HG02981 (cell line): Measurements from ENCODE around the gene POLE.

Experiments
- ATAC-seq: cut with Tn5 transposase; IDR thresholded peaks from one replicate; pipeline ENCODE4 v1.9.1; 2021; ENCODE audit warnings: mild to moderate bottlenecking, moderate library complexity; ENCODE audit not compliant: unreplicated experiment

The POLE gene

DNA sequence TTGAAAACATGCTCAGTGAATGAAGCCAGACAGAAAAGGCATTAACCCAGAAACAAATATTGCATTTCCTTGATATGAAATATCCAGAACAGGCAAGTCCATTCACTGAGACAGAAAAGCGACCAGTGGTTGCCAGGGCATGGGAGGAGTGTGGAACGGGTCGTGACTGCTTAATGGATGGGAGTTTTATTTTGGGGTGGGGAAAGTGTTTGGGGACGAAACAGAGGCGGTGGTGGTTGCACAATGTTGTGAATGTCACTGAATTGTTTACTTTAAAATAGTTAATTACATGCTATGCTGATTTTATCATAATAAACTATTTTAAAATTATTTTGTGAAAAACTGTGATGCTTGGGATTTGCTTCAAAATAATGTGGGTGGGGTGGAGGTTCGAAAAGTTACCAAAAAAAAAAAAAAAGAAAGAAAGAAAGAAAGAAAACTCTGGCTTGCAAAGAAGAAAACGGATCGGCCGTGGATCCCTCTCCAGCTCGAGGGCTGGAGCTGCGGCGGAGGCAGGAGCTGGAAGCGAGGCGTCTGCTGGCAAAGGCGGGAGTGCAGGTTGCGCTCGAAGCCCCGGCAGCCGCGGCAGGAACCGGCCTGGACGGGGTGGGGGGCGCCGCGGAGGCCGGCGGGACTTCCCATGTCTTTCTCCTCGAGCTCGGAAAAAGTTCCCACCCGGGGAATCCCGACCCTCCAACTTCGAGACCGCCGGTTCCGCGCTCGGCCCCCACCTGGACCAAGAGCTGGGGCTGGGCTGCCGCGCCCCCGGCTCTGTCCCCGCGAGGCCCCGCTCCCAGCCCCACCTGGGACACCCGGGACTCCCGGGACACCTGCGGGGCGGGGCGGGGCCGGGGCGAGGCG lies 69.1 kb downstream of the POLE start:
- no peak for ATAC-seq

GRCh38 chr12:132617135-132617701 lies 69.9 kb downstream of the POLE start:
- ATAC-seq: no peak

DNA sequence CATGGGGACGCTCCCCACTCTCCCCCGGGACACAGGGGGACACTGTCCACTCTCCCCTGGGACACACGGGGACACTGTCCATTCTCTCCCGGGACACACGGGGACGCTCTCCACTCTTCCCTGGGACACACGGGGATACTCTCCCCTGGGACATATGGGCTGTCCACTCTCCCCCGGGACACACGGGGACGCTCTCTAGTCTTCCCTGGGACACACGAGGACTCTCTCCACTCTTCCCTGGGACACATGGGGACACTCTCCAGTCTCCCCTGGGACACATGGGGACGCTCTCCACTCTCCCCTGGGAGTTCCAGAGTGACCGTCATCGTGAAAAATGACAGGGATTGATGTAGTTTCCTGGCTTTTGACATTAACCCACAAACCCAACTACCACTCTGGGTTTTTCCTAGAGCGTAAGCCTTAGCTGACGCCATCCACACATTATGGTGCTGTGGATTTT lies 71.5 kb downstream of the POLE start:
- no peak for ATAC-seq

- ATAC-seq: no peak
These were observed 72.1 kb downstream of the POLE start for GRCh38 chr12:132614861-132615578.

DNA sequence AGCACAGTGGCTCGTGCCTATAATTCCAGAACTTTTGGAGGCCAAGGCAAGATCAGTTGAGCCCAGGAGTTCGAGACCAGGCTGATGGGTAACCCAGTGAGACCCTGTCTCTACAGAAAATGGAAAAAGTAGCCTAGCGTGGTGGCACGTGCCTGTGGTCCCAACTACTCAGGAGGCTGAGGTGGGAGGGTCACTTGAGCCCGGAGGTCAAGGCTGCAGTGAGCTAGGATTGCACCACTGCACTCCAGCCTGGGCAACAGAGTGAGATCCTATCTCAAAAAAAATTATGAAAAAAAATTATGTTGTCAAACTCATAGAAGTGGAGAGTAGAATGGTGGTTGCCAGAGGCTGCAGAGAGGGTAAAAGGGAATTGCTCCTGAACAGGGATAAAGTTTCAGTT lies 73.1 kb downstream of the POLE start:
- no peak for ATAC-seq

DNA sequence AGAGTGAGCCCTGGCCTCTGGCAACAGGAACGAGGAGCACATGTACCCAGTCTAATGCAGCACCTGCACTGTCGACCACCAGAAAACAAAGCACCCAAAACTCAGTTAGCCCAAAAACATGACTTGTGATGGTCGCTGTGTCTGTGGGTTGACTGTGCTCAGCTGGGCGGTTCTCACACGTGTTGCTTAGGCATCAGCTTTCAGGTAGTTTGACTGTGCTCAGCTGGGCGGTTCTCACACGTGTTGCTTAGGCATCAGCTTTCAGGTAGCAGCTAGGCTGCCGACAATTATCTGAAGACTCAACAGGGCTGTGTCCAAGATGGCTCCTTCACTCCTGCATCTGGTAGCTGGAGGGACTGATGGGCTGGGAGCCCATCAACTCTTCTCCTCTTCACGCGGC lies 75.5 kb downstream of the POLE start:
- ATAC-seq: no peak

- no peak for ATAC-seq
These were observed 76.1 kb downstream of the POLE start for GRCh38 chr12:132610866-132611602.

GRCh38 chr12:132610051-132610759 lies 76.9 kb downstream of the POLE start, which contains the start of gene LRCOL1:
Gene LRCOL1 (minus strand): TSS chr12:132610582. CDS start chr12:132606251, 4,331 bp downstream.
- ATAC-seq: no peak

DNA sequence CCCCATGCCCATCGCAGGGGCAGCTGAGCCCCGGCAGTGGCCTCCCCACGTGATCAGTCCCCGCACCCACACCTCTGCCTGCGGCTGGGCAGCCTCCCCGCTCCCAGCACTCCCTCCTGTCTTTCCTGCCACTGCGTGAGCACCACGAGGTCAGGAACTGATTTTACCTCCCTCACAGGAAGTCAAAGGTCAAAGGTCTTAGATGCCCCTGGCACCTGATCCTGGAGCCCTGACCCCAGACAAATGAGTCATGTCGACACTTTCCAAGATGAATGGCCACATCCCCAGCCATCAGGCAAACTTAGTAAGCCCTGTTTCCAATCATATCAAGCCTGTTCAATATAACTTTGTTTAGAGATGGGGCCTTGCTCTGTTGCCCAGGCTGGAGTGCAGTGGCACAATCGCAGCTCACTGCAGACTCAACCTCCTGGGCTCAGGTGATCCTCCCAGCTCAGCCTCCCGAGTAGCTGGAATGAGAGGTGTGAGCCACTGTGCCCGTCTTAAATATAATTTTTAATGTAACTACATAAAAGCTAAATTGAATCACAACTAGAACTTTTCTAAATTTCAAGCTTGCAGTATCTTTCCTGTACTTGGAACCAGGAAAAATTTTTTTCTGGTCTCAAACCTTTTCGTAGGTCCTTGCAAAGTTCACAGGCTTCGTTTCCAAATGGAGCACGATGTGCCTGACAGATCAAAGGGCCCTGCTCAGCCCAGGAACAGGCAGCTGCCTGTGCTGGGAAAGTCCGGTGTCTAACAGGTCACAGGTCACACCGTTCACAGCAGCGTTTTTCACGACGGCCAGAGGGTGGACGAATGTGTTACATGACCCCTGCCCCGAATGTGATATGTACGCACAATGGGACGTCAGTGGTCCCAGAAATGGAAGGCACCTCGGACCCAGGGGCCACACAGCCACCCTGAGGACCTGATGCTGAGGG lies 78.6 kb downstream of the POLE start:
- no peak for ATAC-seq

DNA sequence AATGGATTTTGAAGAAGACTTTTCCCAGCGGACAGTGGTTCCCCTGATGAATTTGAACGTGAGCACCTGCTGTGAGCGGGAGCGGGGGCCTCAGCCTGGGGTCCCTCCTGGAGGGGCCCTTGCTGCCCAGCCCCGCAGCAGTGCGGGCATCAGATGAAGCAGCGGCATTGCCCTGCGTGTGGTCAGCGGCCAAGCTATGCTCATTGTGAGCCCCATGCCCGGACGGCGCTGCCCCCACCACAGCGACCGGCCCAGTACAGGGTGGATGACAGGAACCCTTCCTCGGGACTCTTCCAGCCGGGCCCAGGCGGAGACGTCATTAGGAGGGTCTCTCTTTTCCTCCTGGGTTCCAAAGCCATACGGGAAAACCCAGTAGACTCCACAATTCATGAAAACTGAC lies 80.2 kb downstream of the POLE start:
- ATAC-seq: no peak

DNA sequence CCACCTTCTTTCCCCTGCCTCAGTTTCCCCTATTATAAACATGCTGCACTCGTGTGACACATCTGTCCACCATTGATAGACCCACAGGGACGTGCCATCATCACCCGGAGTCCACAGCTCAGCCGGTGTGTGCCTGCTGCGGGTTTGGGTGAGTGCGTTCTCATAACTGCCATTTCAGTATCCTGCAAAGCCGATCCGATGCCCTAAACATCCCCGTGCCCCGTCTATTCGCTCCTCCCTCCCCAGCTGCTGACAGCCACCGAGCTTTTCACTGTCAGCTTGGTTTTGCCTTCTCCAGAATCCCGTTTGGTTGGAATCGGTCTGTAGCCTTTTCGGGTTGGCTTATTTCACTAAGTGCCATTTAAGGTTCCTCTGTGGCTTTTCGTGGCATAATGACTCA lies 80.7 kb downstream of the POLE start:
- no peak for ATAC-seq

GRCh38 chr12:132605892-132606291 lies 81.2 kb downstream of the POLE start:
- ATAC-seq: no peak

GRCh38 chr12:132604668-132605441 lies 82.3 kb downstream of the POLE start:
- ATAC-seq: no peak

GRCh38 chr12:132604151-132604618 lies 83.0 kb downstream of the POLE start:
- no peak for ATAC-seq

DNA sequence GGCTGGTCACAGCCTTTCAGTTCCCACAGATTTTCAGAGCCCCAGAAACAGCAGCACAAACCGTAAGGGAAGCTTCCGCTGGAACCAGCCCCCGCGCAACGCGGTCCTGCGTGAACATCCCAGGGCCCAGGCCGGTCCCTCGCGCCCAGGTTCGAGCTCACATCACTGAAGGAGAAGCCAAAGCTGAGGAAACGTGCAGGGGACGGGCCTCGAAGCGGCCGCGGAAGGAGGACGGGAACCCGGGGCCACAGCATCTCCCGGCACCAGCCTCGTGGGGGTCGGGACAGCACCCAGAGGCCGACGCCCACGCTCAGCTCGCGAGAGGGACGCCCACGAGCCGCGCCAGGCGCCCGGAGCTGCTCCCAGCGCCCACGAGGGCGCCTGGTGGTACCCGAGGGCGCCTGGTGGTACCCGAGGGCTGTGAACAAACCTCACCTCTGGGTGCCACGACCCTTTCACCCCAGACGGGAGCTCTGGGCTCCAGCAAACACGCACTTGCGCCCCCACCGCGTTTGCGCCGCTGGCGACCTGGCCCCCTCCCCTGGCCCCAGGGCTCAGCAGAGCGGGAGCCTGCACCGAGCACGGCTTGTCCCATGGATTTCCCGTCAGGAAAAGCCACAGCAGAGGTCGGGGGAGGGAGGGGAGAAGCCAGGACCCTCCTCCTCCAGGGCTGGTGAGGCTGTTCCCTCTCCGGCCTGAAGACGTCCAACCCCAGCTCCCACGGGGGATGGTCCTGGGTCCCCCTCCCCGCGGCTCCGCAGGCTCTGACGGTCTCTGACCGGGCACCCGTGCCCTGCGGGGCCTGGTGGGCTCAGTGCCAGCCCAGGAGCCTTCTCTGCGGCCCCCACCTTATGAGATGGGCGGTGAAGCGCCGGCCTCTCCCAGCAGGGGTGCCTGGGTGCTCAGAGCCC lies 83.6 kb downstream of the POLE start:
- no peak for ATAC-seq

DNA sequence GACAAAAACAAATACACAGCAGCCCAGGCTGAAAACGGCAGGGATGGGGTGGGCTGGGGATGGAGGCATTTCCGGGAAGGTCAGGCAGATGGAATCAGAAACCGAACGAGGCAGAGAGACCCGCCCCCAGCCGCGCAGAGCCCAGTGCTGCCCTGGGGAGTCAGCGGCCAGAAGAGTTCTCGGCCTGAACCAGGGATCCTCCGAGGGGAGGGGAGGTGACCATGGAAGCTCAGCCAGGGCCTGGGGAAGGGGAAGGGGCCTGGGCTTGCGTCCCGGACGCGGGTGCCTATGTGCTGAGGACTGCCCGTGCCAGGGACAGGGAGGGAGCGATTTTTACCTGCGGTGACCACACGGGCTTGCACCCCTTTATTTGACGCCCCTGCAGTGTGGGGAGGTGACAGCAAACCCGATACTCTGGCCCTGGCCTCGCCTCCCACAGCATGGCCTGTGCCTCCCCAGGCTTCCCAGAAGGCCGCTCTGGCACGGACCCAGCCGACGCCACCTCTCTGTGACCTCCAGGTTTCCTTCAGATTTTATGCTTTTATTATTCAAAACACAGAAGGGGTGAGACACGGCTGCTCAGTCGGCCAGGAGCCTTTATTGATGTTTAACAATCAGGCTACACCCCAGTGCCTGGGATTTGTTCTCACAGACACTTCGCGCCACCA lies 84.4 kb downstream of the POLE start:
- ATAC-seq: no peak
